Choroid plexus epithelial cell (primary cell): ENCODE measurements around the gene TTC13.

Source experiments
- DNase-seq: peaks from one replicate; pipeline ENCODE4 v3.0.0-alpha.2; 2010; ENCODE audit warnings: low read depth
- H3K4me3 ChIP-seq: 2 replicates; pipeline ENCODE4 v1.5.1; 2011; ENCODE audit warnings: low read depth, mild to moderate bottlenecking, control low read depth, low read length, moderate library complexity
- TF ChIP-seq, protein P1 (sequence below): conservative IDR thresholded peaks from 2 replicates; pipeline ENCODE4 v1.5.1; 2011; ENCODE audit warnings: low read depth, mild to moderate bottlenecking, control low read depth, inconsistent platforms, low read length, moderate library complexity

The TTC13 gene

DNA sequence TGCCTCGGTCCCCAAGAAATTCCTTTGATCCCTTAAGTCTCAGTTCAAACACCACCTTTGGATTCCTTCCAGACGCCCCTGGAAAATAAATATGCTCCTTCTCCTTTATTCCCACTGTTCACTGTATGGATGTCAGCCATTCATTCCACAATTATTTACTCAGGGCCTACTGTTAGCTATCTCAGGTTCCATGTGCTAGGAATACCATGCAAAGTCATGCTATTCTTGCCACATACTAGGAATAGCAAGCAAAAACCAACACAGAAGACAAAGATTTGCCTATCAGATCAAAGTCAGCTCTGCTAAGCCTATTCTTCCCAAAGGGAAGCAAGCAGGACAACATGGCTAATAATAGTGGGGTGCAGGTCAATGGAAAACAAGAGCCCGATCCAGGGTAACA is 29.8 kb downstream of the TTC13 start:
- no peak overlapping the region for H3K4me3 ChIP-seq
- TF ChIP-seq, protein P1, sequence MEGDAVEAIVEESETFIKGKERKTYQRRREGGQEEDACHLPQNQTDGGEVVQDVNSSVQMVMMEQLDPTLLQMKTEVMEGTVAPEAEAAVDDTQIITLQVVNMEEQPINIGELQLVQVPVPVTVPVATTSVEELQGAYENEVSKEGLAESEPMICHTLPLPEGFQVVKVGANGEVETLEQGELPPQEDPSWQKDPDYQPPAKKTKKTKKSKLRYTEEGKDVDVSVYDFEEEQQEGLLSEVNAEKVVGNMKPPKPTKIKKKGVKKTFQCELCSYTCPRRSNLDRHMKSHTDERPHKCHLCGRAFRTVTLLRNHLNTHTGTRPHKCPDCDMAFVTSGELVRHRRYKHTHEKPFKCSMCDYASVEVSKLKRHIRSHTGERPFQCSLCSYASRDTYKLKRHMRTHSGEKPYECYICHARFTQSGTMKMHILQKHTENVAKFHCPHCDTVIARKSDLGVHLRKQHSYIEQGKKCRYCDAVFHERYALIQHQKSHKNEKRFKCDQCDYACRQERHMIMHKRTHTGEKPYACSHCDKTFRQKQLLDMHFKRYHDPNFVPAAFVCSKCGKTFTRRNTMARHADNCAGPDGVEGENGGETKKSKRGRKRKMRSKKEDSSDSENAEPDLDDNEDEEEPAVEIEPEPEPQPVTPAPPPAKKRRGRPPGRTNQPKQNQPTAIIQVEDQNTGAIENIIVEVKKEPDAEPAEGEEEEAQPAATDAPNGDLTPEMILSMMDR, result no peak
- no peak for DNase-seq

DNA sequence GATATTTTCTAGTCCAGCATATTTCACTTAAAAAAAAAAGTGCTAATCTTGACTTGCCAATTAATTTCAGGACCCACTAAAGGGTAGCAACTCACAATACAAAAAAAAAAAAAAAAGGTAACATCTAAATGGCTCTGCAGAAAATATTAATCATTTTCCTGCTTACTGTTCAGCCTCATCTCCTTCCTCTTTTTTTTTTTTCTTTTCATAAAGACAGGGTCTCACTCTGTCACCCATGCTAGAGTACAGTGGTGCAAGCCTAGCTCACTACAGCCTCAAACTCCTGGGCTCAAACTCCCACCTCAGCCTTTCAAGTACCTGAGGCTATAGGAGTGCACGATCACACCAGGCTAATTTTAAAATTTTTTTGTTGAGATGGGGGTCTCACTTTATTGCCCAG is 30.4 kb downstream of the TTC13 start:
- no peak overlapping the region for H3K4me3 ChIP-seq
- no peak for DNase-seq
- TF ChIP-seq, protein P1, result no peak

DNA sequence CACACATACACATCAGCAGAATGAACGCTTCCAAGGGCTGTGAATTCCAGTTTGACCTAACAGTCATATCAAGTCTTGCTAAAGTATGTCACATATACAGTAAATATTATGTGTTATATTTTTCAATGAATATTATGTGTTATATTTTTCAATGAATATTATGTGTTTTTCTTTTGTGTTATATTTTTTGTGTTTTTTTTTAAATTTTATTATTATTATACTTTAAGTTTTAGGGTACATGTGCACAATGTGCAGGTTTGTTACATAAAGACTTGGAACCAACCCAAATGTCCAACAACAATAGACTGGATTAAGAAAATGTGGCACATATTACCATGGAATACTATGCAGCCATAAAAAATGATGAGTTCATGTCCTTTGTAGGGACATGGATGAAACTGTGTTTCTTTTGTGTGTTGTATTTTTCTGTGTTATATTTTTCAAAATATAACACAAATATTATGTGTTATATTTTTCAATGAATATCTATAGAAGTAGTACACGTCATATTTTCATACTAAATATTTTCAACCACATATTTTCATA is 35.5 kb downstream of the TTC13 start:
- no peak for DNase-seq
- TF ChIP-seq, protein P1, result no peak
- H3K4me3 ChIP-seq, result no peak overlapping the region

DNA sequence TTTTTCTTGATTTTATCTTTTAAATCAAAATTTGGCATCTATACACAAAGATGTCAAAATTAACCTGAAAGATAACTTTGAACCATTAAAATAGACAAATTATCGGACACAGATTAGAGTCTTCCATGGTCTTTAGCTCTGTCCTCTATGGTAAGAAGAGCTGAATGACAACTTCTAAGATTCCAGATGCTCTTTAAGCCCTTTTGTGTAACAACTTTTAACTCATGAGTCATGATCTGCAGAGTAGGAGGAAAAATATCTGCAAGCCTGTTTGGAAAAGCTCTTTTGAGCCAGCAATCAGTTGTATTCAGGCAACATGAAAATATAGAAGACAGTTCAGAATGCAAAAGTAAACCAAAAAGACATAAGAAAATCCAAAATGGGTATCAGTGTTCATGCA is 37.8 kb downstream of the TTC13 start:
- H3K4me3 ChIP-seq, result no peak overlapping the region
- TF ChIP-seq, protein P1, result no peak
- DNase-seq, result peak; percentile 28

DNA sequence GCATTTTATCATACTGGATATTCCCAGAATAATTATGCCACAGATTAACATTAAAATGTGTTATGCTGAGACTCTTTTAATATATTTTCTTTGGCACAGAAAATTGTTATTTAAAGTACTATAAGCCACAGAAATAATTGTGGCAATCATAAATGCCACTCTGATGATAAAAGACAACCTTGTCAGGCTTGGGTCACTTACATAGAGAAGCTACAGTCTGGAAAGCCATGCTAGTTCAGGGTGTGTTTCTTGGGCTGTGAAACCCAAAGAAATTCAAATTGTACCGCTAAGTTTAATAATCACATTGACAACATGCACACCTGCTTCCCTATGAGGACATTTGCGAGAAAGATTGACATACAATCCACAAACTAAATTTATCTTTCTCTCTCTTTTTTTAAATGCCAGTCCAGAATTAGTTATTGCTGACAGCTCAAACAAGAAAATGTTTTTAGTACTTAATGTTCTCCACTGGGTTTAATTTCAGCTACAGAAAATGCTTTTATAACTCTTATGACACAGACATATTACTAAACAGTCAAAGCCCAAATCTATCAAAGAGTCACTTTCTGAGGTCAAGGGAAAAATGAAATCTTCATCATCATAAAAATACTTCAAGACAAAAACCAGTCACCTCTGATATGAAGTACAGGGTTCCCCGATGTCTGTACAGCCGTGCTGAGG is 38.7 kb downstream of the TTC13 start:
- no peak overlapping the region for H3K4me3 ChIP-seq
- TF ChIP-seq, protein P1, result no peak
- no peak for DNase-seq

DNA sequence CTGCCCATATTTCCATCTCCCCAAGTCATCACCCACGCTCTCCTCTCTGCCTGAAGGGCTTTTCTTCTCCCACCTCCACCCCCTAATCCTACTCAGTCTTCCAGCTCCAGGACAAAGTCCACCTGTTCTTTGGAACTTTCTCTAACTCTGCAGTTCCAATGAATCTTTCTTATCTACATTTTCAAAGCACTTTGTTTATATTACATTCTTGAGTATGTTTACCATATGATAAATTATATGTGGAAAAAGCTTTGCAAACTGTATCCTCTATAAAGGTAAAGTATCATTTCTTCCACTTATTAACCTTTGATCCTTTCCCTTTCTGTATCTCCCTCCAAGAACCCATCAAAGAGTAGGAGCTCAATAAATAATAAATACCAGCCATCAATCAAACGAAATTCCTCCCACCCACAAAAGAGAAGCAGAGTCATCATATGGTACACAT is 39.7 kb downstream of the TTC13 start:
- TF ChIP-seq, protein P1, result no peak
- no peak for DNase-seq
- H3K4me3 ChIP-seq, result no peak overlapping the region

DNA sequence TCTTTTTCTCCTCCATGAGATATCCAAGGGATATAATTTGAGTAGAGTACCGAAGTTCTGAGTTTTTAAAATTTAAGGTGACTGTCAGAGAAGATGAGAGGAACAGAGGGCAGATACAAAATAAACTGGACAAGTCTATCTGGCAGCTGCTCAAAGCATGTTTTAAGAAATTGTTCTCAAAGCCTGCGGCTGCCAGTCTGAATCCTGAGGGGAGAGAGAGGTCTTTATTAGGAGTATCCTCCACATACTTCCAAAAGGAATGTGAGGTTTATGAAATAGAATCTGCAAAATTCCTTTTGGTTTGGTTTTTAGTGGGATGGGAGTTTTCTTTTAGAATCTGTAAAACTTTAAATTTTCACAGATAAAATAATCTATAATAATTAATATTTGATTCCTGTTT is 41.3 kb downstream of the TTC13 start:
- peak; percentile 15 for DNase-seq
- H3K4me3 ChIP-seq, result no peak overlapping the region
- TF ChIP-seq, protein P1, result no peak
